Esophagus squamous epithelium (tissue), 5 donors: Measurements from ENCODE around the gene MAPKAPK3. TPM values are rescaled to one million over a fixed set of nuclear protein-coding genes. Genes with fewer than 3 reads are reported as not detected.
A peak's percentile ranks its signal among the peaks of the same experiment; 100 is the strongest.

Experiments used
- DNase-seq: peaks from one replicate; lab custom pipeline; 2025; lab: John Stamatoyannopoulos, UW
- H3K27ac ChIP-seq, 4 donors: fragments of 200-600 bp; sonication (generic); one replicate each; pipeline ENCODE4 v1.5.1; 2016 to 2019; ENCODE audit warnings: mild to moderate bottlenecking in 1 of 4
- H3K27me3 ChIP-seq, 4 donors: fragments of 200-600 bp; sonication (generic); 1 replicate in 3 of 4; 2 replicates in 1 of 4; pipeline versions ENCODE4 v1.5.1 to v1.6.0; 2017 to 2021; ENCODE audit warnings: antibody characterized with exemption in 1 of 4
- H3K36me3 ChIP-seq, 3 donors: fragments of 200-600 bp; sonication (generic); one replicate each; pipeline ENCODE4 v1.5.1; 2016 to 2019
- H3K4me1 ChIP-seq, 3 donors: fragments of 200-600 bp; sonication (generic); one replicate each; pipeline ENCODE4 v1.5.1; 2017 to 2019
- H3K4me3 ChIP-seq, 4 donors: fragments of 200-600 bp; sonication (generic); 1 replicate in 3 of 4; 2 replicates in 1 of 4; pipeline ENCODE4 v1.5.1; 2016 to 2019; ENCODE audit warnings: mild to moderate bottlenecking in 2 of 4, moderate library complexity in 1 of 4
- H3K9me3 ChIP-seq, 3 donors: fragments of 200-600 bp; sonication (generic); one replicate each; pipeline ENCODE4 v1.5.1; 2016 to 2019
- POLR2A ChIP-seq, 4 donors: fragments of 450-650 bp; IDR thresholded peaks; one replicate each; pipeline ENCODE4 v1.6.1; 2017; ENCODE audit warnings: antibody characterized with exemption in 4 of 4, mild to moderate bottlenecking in 4 of 4, moderate library complexity in 3 of 4
- WGBS, 2 donors: methylation state at CpG; one replicate each; pipeline ENCODE4 v1.1.5; 2018; 5-methylcytosine and 5-hydroxymethylcytosine counted together
- intact Hi-C: fragments of 100-400 bp; cut with DNase I; formaldehyde crosslinking; loops from one replicate; pipeline ENCODE4 v1.15.0; 2022
- total RNA-seq, 4 donors: library from RNA; depleted of rRNA; stranded (reverse); fragments of >200 nt; gene quantifications; one replicate each; pipeline ENCODE4 v1.1.0, GENCODE V29; 2016
- TF ChIP-seq, protein P1 (sequence below), 6 experiments: fragments of 450-650 bp in 4 of 6; fragments of 200-600 bp in 2 of 6; sonication (generic) in 2 of 6; IDR thresholded peaks; one replicate each; pipeline ENCODE4 v1.5.1; 2016 to 2019; ENCODE audit warnings: antibody characterized with exemption in 6 of 6, mild to moderate bottlenecking in 4 of 6, moderate library complexity in 4 of 6
- donor health status: DM: yes; HTN: yes; CAD: no.

MAPKAPK3 gene
- total RNA-seq, 4 donors from 2014 or later, result 46.5 to 65.6 (median 52.3) TPM

DNA sequence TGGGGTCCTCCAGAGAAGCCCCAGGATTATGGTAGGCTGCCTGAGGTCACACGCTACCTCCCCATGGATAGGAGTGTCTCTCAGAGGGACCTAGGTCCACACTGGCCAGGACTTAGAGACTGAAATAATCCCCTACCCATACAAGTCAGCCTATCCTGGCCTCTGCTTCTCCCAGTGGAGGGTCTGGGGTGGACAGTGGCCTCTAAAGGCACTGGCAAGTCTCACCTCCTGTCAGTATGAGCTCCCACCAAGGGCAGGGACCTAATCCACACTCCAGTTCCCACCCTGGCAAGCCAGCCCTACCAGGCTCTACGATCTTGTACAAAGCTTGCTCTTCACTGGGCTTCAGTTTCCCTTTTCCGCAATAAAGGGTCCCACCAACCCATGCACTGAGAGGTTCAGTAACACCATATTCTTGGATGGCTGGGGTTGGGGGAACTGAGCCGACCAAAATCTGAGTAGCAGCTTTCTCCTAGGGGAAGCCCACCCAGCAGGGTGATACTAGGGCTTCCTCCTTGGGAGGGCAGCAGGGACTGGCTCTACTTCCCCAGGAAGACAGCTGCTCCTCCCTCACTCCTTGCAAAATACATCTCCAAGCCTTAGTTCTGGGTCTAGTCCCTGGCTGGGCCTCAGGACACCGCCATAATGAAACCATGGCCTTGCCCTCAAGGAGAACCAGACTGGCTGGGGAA is 7.7 kb upstream of the MAPKAPK3 start:
- no peak for TF ChIP-seq POLR2A (IDR thresholded peaks at IDR 0.05)
- TF ChIP-seq, protein P1, sequence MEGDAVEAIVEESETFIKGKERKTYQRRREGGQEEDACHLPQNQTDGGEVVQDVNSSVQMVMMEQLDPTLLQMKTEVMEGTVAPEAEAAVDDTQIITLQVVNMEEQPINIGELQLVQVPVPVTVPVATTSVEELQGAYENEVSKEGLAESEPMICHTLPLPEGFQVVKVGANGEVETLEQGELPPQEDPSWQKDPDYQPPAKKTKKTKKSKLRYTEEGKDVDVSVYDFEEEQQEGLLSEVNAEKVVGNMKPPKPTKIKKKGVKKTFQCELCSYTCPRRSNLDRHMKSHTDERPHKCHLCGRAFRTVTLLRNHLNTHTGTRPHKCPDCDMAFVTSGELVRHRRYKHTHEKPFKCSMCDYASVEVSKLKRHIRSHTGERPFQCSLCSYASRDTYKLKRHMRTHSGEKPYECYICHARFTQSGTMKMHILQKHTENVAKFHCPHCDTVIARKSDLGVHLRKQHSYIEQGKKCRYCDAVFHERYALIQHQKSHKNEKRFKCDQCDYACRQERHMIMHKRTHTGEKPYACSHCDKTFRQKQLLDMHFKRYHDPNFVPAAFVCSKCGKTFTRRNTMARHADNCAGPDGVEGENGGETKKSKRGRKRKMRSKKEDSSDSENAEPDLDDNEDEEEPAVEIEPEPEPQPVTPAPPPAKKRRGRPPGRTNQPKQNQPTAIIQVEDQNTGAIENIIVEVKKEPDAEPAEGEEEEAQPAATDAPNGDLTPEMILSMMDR (IDR thresholded peaks at IDR 0.05), result no peak
- H3K27me3 ChIP-seq, result no peaks in the 10 kb centered on the region
- intact Hi-C loops, result no loop called here
- peaks cover 45 to 98% (median 67%) of the 10 kb centered on the region in 3 donors for H3K4me1 ChIP-seq
- H3K36me3 ChIP-seq, result peaks cover 0 to 27% (median 3%) of the 10 kb centered on the region in 3 donors
- DNase-seq, result no peak
- peak overlapping the region in 2 of 4 donors; percentile 11 to 93 for H3K27ac ChIP-seq
- H3K9me3 ChIP-seq, result no peaks in the 10 kb centered on the region
- H3K4me3 ChIP-seq, result peak overlapping the region in 3 of 4 donors; percentile 67 to 85 (median 84)
- WGBS, 2 donors, result 80 to 86% methylated on average over 1 to 2 of the region's 5 CpGs

DNA sequence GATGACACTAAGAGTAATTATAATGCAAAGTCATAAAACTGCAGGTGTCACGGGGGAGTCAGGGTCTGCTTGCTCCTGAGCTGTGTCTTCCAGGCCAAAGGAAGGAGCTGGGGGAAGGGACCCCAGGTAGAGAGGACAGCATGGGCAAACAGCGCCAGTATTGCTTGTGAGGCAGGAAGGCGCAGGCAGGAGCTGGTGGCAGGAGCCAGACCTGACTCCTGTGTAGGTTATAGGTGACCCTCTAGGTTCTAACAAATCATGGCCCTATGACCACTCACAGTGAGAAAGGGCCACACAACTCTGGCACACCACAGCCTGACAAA is 7.2 kb upstream of the MAPKAPK3 start:
- intact Hi-C loops, result no loop called here
- WGBS, 2 donors, result 75 to 91% methylated on average over 3 of the region's 3 CpGs
- no peak for TF ChIP-seq POLR2A (IDR thresholded peaks at IDR 0.05)
- TF ChIP-seq, protein P1 (IDR thresholded peaks at IDR 0.05), result no peak
- Histone ChIP-seq H3K4me1 (peaks cover 40 to 95% (median 67%) of the 10 kb centered on the region in 3 donors), H3K9me3 (no peaks in the 10 kb centered on the region), H3K27me3 (no peaks in the 10 kb centered on the region), H3K4me3 (peak overlapping the region in 3 of 4 donors; percentile 67 to 85 (median 84)), H3K36me3 (peaks cover 0 to 23% (median 3%) of the 10 kb centered on the region in 3 donors), H3K27ac (peak overlapping the region in 3 of 4 donors; percentile 11 to 93 (median 91))
- no peak for DNase-seq

DNA sequence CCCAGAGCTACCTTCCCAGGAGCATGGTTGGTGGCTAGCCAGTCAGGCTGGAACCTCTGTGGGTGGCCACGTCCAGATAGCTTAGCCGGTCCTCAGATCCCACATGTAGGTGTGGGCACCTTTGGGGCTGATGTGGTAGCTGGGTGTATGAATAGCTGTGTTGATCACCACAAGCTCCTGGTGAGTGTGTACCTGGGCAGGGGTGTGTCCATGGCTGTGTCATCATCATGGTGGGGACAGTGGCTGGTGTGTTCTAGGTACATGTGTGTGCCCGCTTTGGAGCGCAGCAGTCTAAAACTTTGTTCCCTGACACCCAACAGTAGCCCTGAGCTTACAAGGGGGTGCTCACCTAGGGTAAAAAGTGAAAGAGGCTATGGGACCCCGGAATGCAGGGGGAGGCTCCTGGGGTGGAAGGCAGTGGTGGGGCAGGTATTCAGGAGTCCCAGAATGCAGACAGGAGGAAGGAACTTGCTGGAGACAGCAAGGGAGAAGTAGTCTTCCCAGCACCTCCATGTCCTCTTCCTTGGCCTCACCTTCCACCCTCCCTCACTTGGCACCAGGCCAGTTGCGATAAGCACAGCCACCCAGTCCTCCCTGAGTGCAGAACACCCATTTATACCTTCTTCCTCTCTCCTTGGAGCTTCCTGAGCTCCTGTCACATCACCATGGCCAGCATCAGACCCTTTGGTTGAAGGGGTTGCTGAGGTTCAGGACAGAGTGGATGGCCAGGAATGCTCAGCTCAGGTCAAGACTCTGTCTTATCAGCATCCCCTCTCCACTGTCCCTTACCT is 6.6 kb upstream of the MAPKAPK3 start:
- TF ChIP-seq, protein P1 (IDR thresholded peaks at IDR 0.05), result no peak
- no peak for TF ChIP-seq POLR2A (IDR thresholded peaks at IDR 0.05)
- Histone ChIP-seq H3K4me1 (peaks cover 34 to 89% (median 62%) of the 10 kb centered on the region in 3 donors), H3K27ac (peak overlapping the region; percentile 83 to 93 (median 90)), H3K27me3 (no peaks in the 10 kb centered on the region), H3K9me3 (no peaks in the 10 kb centered on the region), H3K36me3 (peaks cover 0 to 23% (median 3%) of the 10 kb centered on the region in 3 donors), H3K4me3 (peak overlapping the region; percentile 56 to 85 (median 76))
- intact Hi-C loops, result no loop called here
- no peak for DNase-seq
- WGBS, 2 donors, result 49 to 55% methylated on average over 3 to 6 of the region's 6 CpGs

DNA sequence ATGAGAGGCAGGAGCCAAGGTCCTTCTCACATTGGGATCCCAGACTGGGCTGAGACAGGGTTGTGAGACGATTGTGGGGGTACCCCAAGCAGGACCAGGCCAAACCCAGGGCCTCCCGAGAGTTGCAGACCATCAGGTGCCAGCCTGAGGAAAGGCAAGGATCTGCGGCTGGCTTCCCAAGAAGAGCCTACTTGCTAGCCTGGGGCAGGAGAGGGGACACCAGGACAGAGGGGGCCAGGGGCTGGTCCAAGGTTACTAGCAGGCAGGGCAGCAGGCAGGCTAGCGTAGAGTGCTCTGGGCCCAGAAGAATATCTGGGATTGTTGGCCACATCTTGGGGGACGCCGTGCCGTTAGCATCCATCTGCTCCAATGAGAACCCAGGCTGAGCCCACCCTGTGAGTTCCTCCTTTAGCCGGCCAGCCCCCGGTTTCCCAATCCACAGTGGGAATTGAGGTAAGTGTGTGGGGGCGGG is 5.9 kb upstream of the MAPKAPK3 start:
- WGBS, 2 donors, result 0% methylated on average over 1 to 3 of the region's 10 CpGs
- peaks cover 0 to 23% (median 3%) of the 10 kb centered on the region in 3 donors for H3K36me3 ChIP-seq
- intact Hi-C loops, result no loop called here
- H3K27me3 ChIP-seq, result no peaks in the 10 kb centered on the region
- peak overlapping the region; percentile 83 to 93 (median 90) for H3K27ac ChIP-seq
- H3K9me3 ChIP-seq, result no peaks in the 10 kb centered on the region
- no peak for TF ChIP-seq POLR2A (IDR thresholded peaks at IDR 0.05)
- TF ChIP-seq, protein P1 (IDR thresholded peaks at IDR 0.05), result no peak
- H3K4me1 ChIP-seq, result peaks cover 27 to 88% (median 55%) of the 10 kb centered on the region in 3 donors
- peak overlapping the region; percentile 56 to 85 (median 76) for H3K4me3 ChIP-seq
- no peak for DNase-seq
